Testis (tissue), 3 donors: Measurements from ENCODE around the gene NAALAD2. TPM values are rescaled to one million over a fixed set of nuclear protein-coding genes. Genes with fewer than 3 reads are reported as not detected.

Experiments used
- DNase-seq: peaks from one replicate; pipeline ENCODE4 v3.0.0-alpha.2; 2019
- H3K27ac ChIP-seq, 2 donors: fragments of 200-600 bp; sonication (generic); one replicate each; pipeline ENCODE4 v1.5.1; 2019
- H3K27me3 ChIP-seq: fragments of 200-600 bp; sonication (generic); one replicate; pipeline ENCODE4 v1.5.1; 2019
- H3K36me3 ChIP-seq: fragments of 200-600 bp; sonication (generic); one replicate; pipeline ENCODE4 v1.5.1; 2017; ENCODE audit warnings: low read depth; ENCODE audit errors: missing control alignments
- H3K4me1 ChIP-seq: fragments of 200-600 bp; sonication (generic); one replicate; pipeline ENCODE4 v1.5.1; 2019
- H3K4me3 ChIP-seq, 2 donors: fragments of 200-600 bp; sonication (generic); one replicate each; pipeline ENCODE4 v1.5.1; 2017 to 2019
- H3K9me3 ChIP-seq: fragments of 200-600 bp; sonication (generic); one replicate; pipeline ENCODE4 v1.5.1; 2017
- POLR2A ChIP-seq: fragments of 450-650 bp; IDR thresholded peaks from one replicate; pipeline ENCODE4 v1.6.1; 2017; ENCODE audit warnings: antibody characterized with exemption, mild to moderate bottlenecking, moderate library complexity
- WGBS, 2 donors: methylation state at CpG; one replicate each; pipeline ENCODE4 v1.1.5; 2018; 5-methylcytosine and 5-hydroxymethylcytosine counted together
- intact Hi-C: fragments of 100-400 bp; cut with DNase I; formaldehyde crosslinking; loops from one replicate; pipeline ENCODE4 v1.15.1; 2023; ENCODE audit warnings: low total_unique reads
- polyA plus RNA-seq: library from polyadenylated mRNA; stranded (reverse); fragments of 350-450 nt; fragmentation: Illumina TruSeq; extraction: RNeasy Lipid Tissue Mini Kit (QIAGEN cat#74804); gene quantifications from one replicate; pipeline ENCODE4 v1.2.3, GENCODE V29; 2014; ENCODE audit warnings: low read depth, low replicate concordance; ENCODE audit not compliant: insufficient read depth
- total RNA-seq, 2 donors: library from RNA; depleted of rRNA; stranded (reverse); fragments of >200 nt; gene quantifications; one replicate each; pipeline ENCODE4 v1.2.3, GENCODE V29; 2016
- TF ChIP-seq, protein P1 (sequence below), 3 experiments: fragments of 450-650 bp in 2 of 3; fragments of 200-600 bp in 1 of 3; sonication (generic) in 1 of 3; IDR thresholded peaks; one replicate each; pipeline ENCODE4 v1.5.1; 2016 to 2019; ENCODE audit warnings: antibody characterized with exemption in 3 of 3, mild to moderate bottlenecking in 2 of 3, moderate library complexity in 1 of 3

The NAALAD2 gene
- total and polyA plus RNA-seq, 3 donors from 2014 or later, result 23.8 to 92.4 (median 89.3) TPM

DNA sequence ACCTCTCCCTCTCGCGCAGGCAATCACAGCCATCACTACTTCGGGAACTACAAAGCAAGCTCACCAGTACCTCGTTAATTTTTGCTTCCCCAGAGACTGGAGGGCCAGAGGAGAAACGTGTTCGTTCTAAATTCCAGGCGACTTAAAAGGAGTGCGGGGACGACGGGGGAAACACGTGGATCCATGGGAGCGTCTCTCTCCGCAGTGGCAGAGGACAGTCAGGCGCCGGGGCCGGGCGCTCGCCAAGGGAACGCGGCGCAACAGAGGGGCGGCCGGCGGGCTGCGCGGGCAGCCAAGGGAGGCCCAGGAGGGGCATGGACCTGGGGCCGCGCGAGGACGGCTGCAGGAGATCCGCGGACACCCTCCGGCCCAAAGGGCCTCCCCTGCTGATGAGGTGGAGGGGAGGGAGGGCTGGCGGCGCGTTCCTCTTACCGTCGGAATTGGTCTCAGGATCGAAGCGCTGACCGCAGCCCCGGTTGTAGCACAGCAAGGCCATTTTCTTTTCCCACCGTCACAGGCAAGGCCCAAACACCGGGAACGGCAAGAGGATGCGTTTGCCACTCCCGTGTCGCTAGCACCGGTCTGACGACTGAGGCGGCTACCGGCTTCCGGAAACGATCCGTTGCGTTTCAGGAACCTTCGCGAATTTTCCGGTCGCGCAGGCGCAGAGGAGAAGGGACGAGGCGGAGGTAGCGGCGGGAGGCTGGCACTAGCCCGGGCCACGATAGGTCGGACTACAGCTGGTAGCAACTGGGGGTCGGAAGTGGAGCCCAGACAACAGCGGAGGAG lies 88.2 kb downstream of the NAALAD2 start, which contains the start of gene CHORDC1:
TSS of gene CHORDC1 (minus strand) at position 591 of the 789 bp plus-strand sequence. CDS start at position 496, 95 bp downstream.
- TF ChIP-seq POLR2A, result peak; percentile 98
- TF ChIP-seq, protein P1, sequence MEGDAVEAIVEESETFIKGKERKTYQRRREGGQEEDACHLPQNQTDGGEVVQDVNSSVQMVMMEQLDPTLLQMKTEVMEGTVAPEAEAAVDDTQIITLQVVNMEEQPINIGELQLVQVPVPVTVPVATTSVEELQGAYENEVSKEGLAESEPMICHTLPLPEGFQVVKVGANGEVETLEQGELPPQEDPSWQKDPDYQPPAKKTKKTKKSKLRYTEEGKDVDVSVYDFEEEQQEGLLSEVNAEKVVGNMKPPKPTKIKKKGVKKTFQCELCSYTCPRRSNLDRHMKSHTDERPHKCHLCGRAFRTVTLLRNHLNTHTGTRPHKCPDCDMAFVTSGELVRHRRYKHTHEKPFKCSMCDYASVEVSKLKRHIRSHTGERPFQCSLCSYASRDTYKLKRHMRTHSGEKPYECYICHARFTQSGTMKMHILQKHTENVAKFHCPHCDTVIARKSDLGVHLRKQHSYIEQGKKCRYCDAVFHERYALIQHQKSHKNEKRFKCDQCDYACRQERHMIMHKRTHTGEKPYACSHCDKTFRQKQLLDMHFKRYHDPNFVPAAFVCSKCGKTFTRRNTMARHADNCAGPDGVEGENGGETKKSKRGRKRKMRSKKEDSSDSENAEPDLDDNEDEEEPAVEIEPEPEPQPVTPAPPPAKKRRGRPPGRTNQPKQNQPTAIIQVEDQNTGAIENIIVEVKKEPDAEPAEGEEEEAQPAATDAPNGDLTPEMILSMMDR (IDR thresholded peaks at IDR 0.05), result no peak
- DNase-seq, result peak; percentile 93
- no peaks in the 10 kb centered on the region for H3K9me3 ChIP-seq
- WGBS, 2 donors, result 0 to 1% methylated on average over 36 to 54 of the region's 71 CpGs
- H3K27me3 ChIP-seq, result no peaks in the 10 kb centered on the region
- H3K4me1 ChIP-seq, result peaks cover 15% of the 10 kb centered on the region
- H3K27ac ChIP-seq, result peak within 1 kb of the TSS; percentile 96 to 97
- intact Hi-C loops, result no loop called here
- H3K4me3 ChIP-seq, result peak within 1 kb of the TSS; percentile 86
- no peaks in the 10 kb centered on the region for H3K36me3 ChIP-seq

DNA sequence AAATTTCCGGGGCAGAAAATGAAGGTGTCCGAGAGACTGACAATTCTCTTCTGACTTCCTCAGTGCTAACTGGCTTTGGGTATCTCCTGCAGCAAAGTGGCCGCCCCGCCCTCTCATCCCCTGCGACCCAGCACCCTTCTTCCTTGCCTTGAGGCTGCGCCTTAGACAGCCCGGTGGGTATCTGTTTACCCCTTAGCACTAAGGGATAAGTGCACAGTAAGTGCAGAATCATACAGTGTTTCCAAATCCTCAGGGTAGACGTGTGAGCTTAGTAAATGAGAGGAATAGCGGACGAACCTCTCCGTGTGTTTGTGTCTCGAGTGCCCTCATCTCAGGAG lies 88.8 kb downstream of the NAALAD2 start:
- Histone ChIP-seq H3K4me1 (peaks cover 15% of the 10 kb centered on the region), H3K27me3 (no peaks in the 10 kb centered on the region), H3K4me3 (peak overlapping the region; percentile 86), H3K36me3 (no peaks in the 10 kb centered on the region), H3K27ac (peak overlapping the region; percentile 96 to 97), H3K9me3 (no peaks in the 10 kb centered on the region)
- TF ChIP-seq POLR2A, result no peak
- TF ChIP-seq, protein P1 (IDR thresholded peaks at IDR 0.05), result no peak
- WGBS, 2 donors, result 0 to 1% methylated on average over 11 to 12 of the region's 12 CpGs
- no peak for DNase-seq
- intact Hi-C loops, result no loop called here

DNA sequence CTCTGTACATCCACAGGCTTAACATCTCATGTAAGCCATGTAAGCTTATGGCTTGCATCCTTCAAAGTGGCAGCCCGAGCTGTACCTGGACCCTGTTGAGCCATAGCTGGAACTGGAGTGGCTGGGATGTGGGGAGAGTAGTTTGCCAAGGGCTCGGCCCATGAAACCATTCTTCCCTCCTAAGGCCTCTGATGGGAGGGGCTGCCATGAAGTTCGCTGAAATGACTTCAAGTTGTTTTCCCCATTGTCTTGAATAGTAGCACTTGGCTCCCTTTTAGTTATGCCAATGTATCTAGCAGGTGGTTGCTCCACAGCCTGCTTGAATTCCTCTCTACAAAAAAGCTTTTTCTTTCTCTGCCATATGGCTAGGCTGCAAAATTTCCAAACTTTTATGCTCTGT lies 93.6 kb downstream of the NAALAD2 start:
- Histone ChIP-seq H3K4me3 (no peak overlapping the region), H3K9me3 (no peaks in the 10 kb centered on the region), H3K27me3 (no peaks in the 10 kb centered on the region), H3K27ac (no peak overlapping the region), H3K36me3 (no peaks in the 10 kb centered on the region), H3K4me1 (no peaks in the 10 kb centered on the region)
- intact Hi-C loops, result no loop called here
- DNase-seq, result no peak
- TF ChIP-seq, protein P1 (IDR thresholded peaks at IDR 0.05), result no peak
- TF ChIP-seq POLR2A, result no peak
- WGBS, 2 donors, result 92 to 93% methylated on average over 3 of the region's 3 CpGs

DNA sequence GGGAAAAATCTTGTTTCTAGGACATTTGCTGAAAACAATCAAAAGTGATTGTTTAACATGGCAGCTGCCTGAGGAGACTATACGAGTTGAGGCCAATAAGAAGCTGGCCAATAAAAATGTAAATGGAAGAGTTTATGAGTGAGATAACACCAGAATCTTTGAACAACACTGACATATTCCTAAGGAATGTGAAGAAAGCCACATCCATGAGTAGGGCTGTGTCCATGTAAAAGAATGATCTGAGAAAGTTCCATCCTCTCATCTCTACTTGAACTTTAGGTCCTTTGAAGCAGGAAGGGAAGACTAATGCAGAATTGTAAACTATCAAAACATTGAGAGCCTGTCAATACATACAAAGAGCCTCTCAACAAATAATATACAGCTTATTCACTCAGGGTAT lies 95.3 kb downstream of the NAALAD2 start:
- TF ChIP-seq, protein P1 (IDR thresholded peaks at IDR 0.05), result no peak
- no peak for TF ChIP-seq POLR2A
- no peak for DNase-seq
- peaks cover 3% of the 10 kb centered on the region for H3K4me1 ChIP-seq
- H3K9me3 ChIP-seq, result no peaks in the 10 kb centered on the region
- no peak overlapping the region for H3K4me3 ChIP-seq
- H3K27ac ChIP-seq, result no peak overlapping the region
- no peaks in the 10 kb centered on the region for H3K27me3 ChIP-seq
- H3K36me3 ChIP-seq, result no peaks in the 10 kb centered on the region
- intact Hi-C loops, result no loop called here
- WGBS, 2 donors, result 89 to 100% methylated on average over 1 of the region's 1 CpG

DNA sequence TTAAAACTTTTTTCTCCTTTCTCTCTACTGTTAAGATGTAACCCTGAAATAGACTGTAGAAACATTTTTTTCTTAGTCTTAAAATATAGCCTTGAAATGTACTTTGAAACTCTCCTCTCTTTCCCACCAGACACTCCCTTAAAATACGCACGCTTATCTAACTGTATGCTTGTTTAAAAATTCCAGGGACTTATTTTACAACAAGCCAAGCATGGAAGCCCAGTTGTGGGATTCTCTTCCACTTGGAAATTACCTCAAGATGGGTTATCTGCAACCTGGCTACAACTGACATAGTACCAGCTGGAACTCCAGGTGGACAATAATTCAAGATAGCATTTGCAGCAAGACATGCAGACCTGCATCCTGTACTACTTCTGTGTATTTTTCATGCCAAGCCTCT lies 100.5 kb downstream of the NAALAD2 start:
- Histone ChIP-seq H3K27me3 (no peaks in the 10 kb centered on the region), H3K4me3 (no peak overlapping the region), H3K36me3 (no peaks in the 10 kb centered on the region), H3K9me3 (no peaks in the 10 kb centered on the region), H3K27ac (peak overlapping the region; percentile 1 to 3), H3K4me1 (peaks cover 6% of the 10 kb centered on the region)
- no peak for TF ChIP-seq POLR2A
- TF ChIP-seq, protein P1 (IDR thresholded peaks at IDR 0.05), result no peak
- intact Hi-C loops, result no loop called here
- 26 to 39% methylated on average over 2 of the region's 2 CpGs for WGBS, 2 donors
- DNase-seq, result no peak
